Fibroblast of lung (primary cell): ENCODE results near the gene ANKRD18B.

Source experiments
- CTCF ChIP-seq, 2 donors: IDR thresholded peaks in 1 of 2; conservative IDR thresholded peaks in 1 of 2; 1 replicate in 1 of 2; 2 replicates in 1 of 2; pipeline ENCODE4 v1.5.1; 2011 to 2012; ENCODE audit warnings: low read length in 2 of 2, control low read depth in 1 of 2, inconsistent platforms in 1 of 2, low read depth in 1 of 2, mild to moderate bottlenecking in 1 of 2
- EZH2 ChIP-seq: IDR thresholded peaks from 2 replicates; pipeline ENCODE4 v1.5.1; 2012; ENCODE audit warnings: low read length, control low read depth, mild to moderate bottlenecking; ENCODE audit errors: missing control alignments

- no peak for TF ChIP-seq CTCF (conservative IDR thresholded peaks at IDR 0.05 in 1 of 2, IDR thresholded peaks at IDR 0.05 in 1 of 2; ENCODE audit: low read depth in 1 of 2, low read length in 2 of 2)
- TF ChIP-seq EZH2: no peak
Measured at GRCh38 chr9:33619666-33620404, 95.8 kb downstream of the ANKRD18B start.
